LNCAP (cell line): ENCODE data around the gene LRRN4CL.

Experiments
- TF ChIP-seq, protein P1 (sequence below): fragments of 450-650 bp; IDR thresholded peaks from 2 replicates; pipeline ENCODE4 v1.5.1; 2017; ENCODE audit warnings: mild to moderate bottlenecking

Gene LRRN4CL

GRCh38 chr11:62652161-62653006 is 36.9 kb downstream of the LRRN4CL start:
- TF ChIP-seq, protein P1, sequence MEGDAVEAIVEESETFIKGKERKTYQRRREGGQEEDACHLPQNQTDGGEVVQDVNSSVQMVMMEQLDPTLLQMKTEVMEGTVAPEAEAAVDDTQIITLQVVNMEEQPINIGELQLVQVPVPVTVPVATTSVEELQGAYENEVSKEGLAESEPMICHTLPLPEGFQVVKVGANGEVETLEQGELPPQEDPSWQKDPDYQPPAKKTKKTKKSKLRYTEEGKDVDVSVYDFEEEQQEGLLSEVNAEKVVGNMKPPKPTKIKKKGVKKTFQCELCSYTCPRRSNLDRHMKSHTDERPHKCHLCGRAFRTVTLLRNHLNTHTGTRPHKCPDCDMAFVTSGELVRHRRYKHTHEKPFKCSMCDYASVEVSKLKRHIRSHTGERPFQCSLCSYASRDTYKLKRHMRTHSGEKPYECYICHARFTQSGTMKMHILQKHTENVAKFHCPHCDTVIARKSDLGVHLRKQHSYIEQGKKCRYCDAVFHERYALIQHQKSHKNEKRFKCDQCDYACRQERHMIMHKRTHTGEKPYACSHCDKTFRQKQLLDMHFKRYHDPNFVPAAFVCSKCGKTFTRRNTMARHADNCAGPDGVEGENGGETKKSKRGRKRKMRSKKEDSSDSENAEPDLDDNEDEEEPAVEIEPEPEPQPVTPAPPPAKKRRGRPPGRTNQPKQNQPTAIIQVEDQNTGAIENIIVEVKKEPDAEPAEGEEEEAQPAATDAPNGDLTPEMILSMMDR, result no peak

- TF ChIP-seq, protein P1, result no peak
Measured at GRCh38 chr11:62649486-62649885, 39.8 kb downstream of the LRRN4CL start.

- TF ChIP-seq, protein P1, result no peak
Measured at GRCh38 chr11:62648967-62649364, 40.4 kb downstream of the LRRN4CL start.

- TF ChIP-seq, protein P1, result no peak
Measured at GRCh38 chr11:62648185-62648966, 41.0 kb downstream of the LRRN4CL start.

GRCh38 chr11:62647609-62648005 is 41.7 kb downstream of the LRRN4CL start:
- TF ChIP-seq, protein P1, result no peak

DNA sequence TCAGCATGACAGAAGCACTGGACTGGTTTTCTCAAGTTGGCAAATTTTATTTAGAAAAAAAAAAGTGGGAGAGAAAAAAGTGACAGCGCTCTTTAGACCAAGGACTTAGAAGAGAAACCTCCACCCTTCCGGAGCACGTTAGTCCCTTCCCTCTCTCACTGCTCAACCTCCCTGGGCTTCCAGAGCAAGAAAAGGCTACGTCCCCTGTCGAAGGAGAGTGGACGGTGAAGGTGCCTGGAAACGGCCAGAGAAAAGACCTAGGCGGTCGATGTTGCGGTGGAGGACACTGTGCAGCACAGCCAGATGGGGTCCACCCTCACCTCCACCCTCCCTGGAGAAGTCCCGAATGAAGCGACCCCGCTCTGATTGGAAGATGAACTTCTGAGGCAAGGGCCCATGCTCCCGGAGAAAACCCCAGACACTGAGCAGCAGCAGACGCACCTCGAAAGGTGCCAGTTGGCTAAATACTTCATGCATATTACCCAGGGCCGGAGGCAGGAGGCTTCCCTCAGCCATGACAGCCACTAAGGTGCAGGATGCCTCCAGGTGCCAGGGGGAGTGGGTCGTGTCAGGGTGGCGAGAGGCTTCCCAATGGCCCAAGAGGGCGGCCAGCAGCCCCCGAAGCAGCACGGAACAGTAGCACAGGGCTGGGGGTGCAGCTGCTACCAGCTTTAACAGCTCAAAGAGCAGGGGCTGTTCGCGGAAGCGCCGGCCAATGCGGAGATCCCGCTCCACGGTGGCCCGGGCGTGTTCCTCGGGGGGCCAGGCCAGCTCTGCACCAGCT is 42.3 kb downstream of the LRRN4CL start:
- TF ChIP-seq, protein P1, result no peak
